Choroid plexus epithelial cell (primary cell): ENCODE results near the gene TSC2.
"Not testable (repeated sequence)": the region's sequence is repeated elsewhere in the genome, so short reads cannot be mapped to it uniquely, and the experiment has no call there.

Source experiments
- DNase-seq: peaks from one replicate; pipeline ENCODE4 v3.0.0-alpha.2; 2010; ENCODE audit warnings: low read depth
- H3K4me3 ChIP-seq: 2 replicates; pipeline ENCODE4 v1.5.1; 2011; ENCODE audit warnings: low read depth, mild to moderate bottlenecking, control low read depth, low read length, moderate library complexity
- TF ChIP-seq, protein P1 (sequence below): conservative IDR thresholded peaks from 2 replicates; pipeline ENCODE4 v1.5.1; 2011; ENCODE audit warnings: low read depth, mild to moderate bottlenecking, control low read depth, inconsistent platforms, low read length, moderate library complexity

The TSC2 gene

GRCh38 chr16:2096853-2097595, 49.2 kb downstream of the TSC2 start:
- no peak overlapping the region for H3K4me3 ChIP-seq
- no peak for DNase-seq
- TF ChIP-seq, protein P1, sequence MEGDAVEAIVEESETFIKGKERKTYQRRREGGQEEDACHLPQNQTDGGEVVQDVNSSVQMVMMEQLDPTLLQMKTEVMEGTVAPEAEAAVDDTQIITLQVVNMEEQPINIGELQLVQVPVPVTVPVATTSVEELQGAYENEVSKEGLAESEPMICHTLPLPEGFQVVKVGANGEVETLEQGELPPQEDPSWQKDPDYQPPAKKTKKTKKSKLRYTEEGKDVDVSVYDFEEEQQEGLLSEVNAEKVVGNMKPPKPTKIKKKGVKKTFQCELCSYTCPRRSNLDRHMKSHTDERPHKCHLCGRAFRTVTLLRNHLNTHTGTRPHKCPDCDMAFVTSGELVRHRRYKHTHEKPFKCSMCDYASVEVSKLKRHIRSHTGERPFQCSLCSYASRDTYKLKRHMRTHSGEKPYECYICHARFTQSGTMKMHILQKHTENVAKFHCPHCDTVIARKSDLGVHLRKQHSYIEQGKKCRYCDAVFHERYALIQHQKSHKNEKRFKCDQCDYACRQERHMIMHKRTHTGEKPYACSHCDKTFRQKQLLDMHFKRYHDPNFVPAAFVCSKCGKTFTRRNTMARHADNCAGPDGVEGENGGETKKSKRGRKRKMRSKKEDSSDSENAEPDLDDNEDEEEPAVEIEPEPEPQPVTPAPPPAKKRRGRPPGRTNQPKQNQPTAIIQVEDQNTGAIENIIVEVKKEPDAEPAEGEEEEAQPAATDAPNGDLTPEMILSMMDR, result no peak

DNA sequence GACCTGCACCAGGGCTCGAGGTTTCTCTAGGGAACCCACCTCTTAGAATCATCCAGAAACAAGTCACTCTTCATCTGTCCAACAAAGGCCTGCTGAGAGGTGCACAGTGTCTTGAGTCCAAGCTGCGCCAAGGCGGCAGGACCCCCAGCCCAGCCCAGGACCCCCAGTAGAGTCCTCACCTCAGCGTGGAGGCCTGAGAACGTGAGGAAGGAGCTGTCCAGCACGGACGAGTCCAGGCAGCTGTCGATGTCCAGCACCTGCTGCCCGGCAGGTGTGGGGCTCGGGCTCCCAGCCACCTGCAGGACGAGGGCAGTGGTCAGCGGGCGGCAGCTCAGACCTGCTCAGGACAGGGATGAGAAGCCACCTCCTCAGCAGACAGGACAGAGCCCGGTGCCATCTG, 49.9 kb downstream of the TSC2 start:
- not testable (repeated sequence) for DNase-seq, H3K4me3 ChIP-seq

- DNase-seq, H3K4me3 ChIP-seq: not testable (repeated sequence)
Measured at GRCh38 chr16:2101581-2101980, 53.8 kb downstream of the TSC2 start.

- H3K4me3 ChIP-seq, result no peak overlapping the region
- TF ChIP-seq, protein P1, result no peak
- no peak for DNase-seq
Measured at GRCh38 chr16:2102471-2102870, 54.7 kb downstream of the TSC2 start.

DNA sequence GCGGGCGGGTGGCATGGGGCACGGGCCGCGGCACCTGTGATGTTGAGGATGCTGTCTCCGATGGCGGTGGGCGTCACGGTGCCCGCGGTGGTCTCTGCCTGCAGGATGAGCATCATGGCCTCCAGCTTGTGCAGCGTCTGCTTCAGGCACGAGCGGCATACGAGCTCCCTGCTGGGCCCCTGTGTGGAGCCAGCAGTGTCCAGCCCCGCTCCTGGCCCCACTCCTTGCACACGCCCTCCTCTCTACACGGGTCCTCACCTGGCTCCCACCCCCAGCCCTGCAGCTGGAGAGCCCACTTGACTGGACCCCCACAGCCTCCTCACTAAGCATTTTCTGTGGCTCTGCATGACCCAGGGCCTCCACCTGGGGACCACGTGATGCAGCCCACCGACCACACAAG, 56.7 kb downstream of the TSC2 start:
- not testable (repeated sequence) for DNase-seq, H3K4me3 ChIP-seq

- not testable (repeated sequence) for H3K4me3 ChIP-seq, DNase-seq
Measured at GRCh38 chr16:2105291-2105690, 57.5 kb downstream of the TSC2 start.

DNA sequence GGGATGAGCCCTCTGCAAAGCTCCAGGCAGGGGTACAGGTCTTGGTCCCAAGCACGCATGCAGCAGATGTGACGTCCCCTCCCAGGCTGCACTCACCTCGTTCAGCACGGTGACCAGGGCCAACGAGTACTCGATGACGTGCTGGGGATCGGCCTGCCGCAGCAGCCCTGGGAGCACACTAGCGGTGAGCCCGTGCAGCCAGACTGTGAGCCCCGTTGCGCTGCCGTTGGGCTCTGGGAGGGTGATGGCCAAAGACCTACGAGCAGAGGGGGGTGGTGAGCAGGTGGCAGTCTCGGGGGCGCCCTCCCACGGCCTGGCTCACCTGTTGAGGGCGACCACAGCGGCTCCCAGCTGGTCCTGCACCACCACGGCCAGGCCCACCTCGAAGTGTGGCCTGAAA, 58.0 kb downstream of the TSC2 start:
- not testable (repeated sequence) for DNase-seq, H3K4me3 ChIP-seq

DNA sequence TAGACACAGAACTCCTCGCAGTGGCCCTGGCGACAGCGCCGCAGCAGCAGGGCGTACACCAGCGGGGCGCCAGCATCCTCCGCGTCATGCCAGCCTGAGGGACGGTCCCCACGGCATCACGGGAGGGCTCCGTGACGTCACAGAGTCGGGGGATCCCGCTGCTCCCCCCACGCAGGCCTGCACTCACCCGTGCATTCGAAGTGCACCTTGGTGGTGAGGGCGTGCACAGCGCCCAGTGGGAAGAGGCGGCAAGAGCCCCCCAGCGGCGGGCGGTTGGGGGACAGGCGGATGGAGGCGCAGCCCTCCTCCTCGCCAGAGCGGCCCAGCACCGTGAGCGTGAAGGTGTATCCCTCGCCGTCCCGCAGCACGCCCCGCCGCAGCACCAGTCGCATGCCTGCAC, 58.4 kb downstream of the TSC2 start:
- not testable (repeated sequence) for DNase-seq, H3K4me3 ChIP-seq

DNA sequence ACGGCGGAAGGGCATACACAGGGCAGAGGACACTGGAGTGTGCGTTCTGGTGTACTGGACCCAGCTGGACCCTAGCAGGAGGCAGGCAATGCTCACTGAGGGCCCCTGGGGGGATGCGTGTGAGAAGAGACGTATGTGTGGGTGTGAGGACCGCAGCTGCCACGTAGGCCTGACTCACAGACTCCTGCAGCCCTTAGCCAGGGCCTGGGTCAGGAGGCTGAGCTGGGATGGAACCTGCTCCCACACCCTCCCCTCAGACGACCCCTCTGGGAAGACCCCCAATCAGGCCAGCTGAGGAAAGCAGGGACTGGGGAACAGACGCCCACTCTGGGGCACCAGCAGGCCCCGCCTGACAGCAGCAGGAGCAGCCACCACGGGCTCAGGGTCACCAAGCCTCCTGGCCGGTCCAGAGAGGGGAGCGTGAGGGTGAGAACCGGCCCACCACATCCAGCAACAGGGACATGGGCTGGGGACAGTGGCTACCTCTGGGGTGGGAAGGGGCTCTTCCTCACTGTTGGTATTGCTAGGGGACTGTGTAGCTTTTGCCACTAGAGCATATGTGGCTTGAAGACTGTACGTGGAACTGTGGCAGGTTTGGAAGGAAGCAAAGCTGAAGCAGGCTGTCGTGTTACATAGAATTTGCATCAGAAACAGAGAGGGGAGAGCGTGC, 59.5 kb downstream of the TSC2 start:
- TF ChIP-seq, protein P1, result peak; percentile 5
- H3K4me3 ChIP-seq, result not testable (repeated sequence)
- peak; percentile 81 for DNase-seq

DNA sequence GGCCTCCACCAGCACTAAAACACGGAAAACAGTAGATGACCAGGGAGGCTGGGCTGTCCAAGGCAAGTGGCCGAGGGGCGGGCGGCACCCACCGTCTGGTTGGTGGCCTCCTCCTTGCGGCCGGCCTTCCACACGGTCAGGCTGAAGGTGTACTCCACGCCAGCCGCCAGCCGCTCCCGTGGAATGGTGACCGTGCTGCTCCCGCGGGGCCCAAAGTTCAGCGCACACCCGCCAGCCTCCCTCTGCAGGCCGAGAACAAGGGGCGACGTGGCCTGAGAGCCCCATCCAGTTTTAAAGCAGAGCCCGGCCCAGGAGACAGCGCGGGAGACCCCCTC, 60.0 kb downstream of the TSC2 start:
- H3K4me3 ChIP-seq, DNase-seq: not testable (repeated sequence)

GRCh38 chr16:2108446-2109270, 60.9 kb downstream of the TSC2 start:
- H3K4me3 ChIP-seq, DNase-seq: not testable (repeated sequence)

GRCh38 chr16:2109271-2109580, 61.4 kb downstream of the TSC2 start:
- not testable (repeated sequence) for H3K4me3 ChIP-seq, DNase-seq

DNA sequence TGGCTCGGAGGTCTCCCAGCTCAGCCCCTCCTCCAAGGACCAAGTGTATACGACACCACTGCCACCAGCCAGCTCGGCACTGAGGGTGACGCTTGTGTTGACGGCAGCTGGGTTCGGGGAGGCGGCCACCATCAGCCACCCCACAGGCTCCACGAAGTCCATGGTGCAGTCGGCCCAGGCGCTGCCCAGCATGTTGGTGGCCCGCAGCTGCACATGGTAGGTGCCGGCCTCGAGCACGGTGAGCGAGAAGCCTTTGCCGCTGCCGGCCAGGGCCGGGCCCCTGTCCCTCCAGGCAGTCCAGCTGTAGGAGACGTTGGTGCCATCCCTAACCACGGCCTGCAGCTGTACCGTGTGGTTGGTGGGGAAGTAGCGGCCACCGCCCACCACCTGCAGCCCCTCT, 62.1 kb downstream of the TSC2 start:
- DNase-seq, H3K4me3 ChIP-seq: not testable (repeated sequence)

GRCh38 chr16:2110332-2111008, 62.7 kb downstream of the TSC2 start:
- not testable (repeated sequence) for DNase-seq, H3K4me3 ChIP-seq

DNA sequence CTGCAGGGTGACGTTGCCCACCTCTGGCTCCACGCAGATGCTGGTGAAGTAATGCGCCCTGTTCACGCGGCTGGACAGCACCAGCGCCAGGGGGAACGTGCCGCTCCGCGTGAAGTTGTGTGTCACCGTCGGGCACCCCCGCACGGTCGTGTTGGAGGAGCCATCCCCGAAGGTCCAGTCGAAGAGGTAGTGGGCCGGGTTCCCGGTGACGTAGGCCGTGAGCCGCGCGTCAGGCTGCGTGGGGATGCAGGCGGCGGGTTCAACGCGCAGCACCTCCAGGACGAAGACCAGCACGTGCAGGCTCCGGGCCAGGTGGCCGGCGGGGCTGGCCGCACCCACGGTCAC, 63.2 kb downstream of the TSC2 start:
- DNase-seq, H3K4me3 ChIP-seq: not testable (repeated sequence)
